DOHH2 (cell line): Measurements from ENCODE around the gene COL2A1.

Source experiments
- H3F3A ChIP-seq: fragments of 200-600 bp; sonication (generic), shearing (Covaris generic); 2 replicates; pipeline ENCODE4 v1.6.0; 2016; ENCODE audit warnings: antibody characterized with exemption, mild to moderate bottlenecking; ENCODE audit not compliant: control insufficient read depth, insufficient read depth
- H3K27ac ChIP-seq: fragments of 200-600 bp; sonication (generic); 2 replicates; pipeline ENCODE4 v1.5.1; 2014; ENCODE audit warnings: low read depth, mild to moderate bottlenecking, low read length, moderate library complexity
- H3K27me3 ChIP-seq: fragments of 200-600 bp; sonication (generic); 2 replicates; pipeline ENCODE4 v1.6.1; 2014; ENCODE audit warnings: mild to moderate bottlenecking, low read length, mixed read lengths; ENCODE audit not compliant: control insufficient read depth
- H3K36me3 ChIP-seq: fragments of 200-600 bp; sonication (generic); 2 replicates; pipeline ENCODE4 v1.6.1; 2014; ENCODE audit warnings: mild to moderate bottlenecking, low read length, moderate library complexity, mixed read lengths; ENCODE audit not compliant: control insufficient read depth
- H3K4me1 ChIP-seq: fragments of 200-600 bp; sonication (generic); 2 replicates; pipeline ENCODE4 v1.6.1; 2014; ENCODE audit warnings: mild to moderate bottlenecking, low read length, mixed read lengths; ENCODE audit not compliant: control insufficient read depth
- H3K4me2 ChIP-seq: fragments of 200-600 bp; sonication (generic); 2 replicates; pipeline ENCODE4 v1.6.0; 2014; ENCODE audit warnings: mild to moderate bottlenecking, low read length, moderate library complexity
- H3K4me3 ChIP-seq: fragments of 200-600 bp; sonication (generic); 2 replicates; pipeline ENCODE4 v1.5.1; 2014; ENCODE audit warnings: mild to moderate bottlenecking, low read length, mixed read lengths
- H3K79me2 ChIP-seq: fragments of 200-600 bp; sonication (generic); 2 replicates; pipeline ENCODE4 v1.6.1; 2014; ENCODE audit warnings: mild to moderate bottlenecking, low read length, mixed read lengths; ENCODE audit not compliant: control insufficient read depth
- H3K9me2 ChIP-seq: fragments of 200-600 bp; sonication (generic); replicated peaks from 2 replicates; pipeline ENCODE4 v1.6.1; 2014; ENCODE audit warnings: mild to moderate bottlenecking, low read length, mixed read lengths; ENCODE audit not compliant: control insufficient read depth
- H3K9me3 ChIP-seq: fragments of 200-600 bp; sonication (generic); 2 replicates; pipeline ENCODE4 v1.6.1; 2014; ENCODE audit warnings: antibody characterized with exemption, low read length, mixed read lengths; ENCODE audit not compliant: control insufficient read depth, insufficient read depth
- H4K20me1 ChIP-seq: fragments of 200-600 bp; sonication (generic); 2 replicates; pipeline ENCODE4 v1.6.0; 2014; ENCODE audit warnings: low read depth, mild to moderate bottlenecking, antibody characterized with exemption, low read length, moderate library complexity; ENCODE audit not compliant: control insufficient read depth, insufficient read depth
- CTCF ChIP-seq: fragments of 200-600 bp; sonication (generic); IDR thresholded peaks from one replicate; pipeline ENCODE4 v1.5.1; 2014; ENCODE audit warnings: antibody characterized with exemption, mild to moderate bottlenecking, low read depth, low read length; ENCODE audit not compliant: poor library complexity, severe bottlenecking
- EZH2phosphoT487 ChIP-seq: fragments of 200-600 bp; sonication (generic); IDR thresholded peaks from 2 replicates; pipeline ENCODE4 v1.6.1; 2017; ENCODE audit warnings: borderline replicate concordance, mild to moderate bottlenecking, antibody characterized with exemption, low read length, moderate library complexity, mixed read lengths

Gene COL2A1

DNA sequence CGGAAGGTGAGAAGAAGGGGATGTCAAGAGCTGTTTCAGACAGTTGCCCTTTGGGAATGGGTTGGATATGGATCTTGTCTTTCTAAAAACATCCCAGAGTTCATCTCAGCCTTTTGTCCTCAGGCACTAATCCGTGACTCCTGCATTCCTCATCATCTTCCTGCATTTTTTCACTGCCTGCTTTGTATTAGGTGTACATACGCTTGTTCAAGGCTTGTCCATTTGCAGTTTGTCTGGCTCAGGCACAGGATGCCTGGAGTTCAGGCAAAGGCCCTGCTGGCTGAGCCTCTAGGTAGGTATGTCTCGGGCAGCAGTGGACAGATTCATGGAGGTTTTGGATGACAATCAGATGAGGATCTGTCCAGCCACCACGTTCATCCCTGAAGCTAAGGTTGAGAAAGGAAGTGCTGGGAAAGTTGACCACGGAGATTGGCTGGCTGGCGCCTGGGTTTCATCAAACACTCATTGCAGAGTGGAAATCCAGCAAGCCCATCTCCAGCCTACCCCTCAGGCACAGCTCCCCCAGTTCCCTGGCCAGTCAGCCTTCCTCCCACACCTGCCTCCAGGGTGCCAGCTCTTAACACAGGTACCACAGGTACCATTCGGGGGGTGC lies 53.3 kb downstream of the COL2A1 start:
- Histone ChIP-seq H3K27ac (no peak overlapping the region), H3K4me3 (no peak overlapping the region), H4K20me1 (no peaks in the 10 kb centered on the region), H3F3A (no peaks in the 10 kb centered on the region), H3K9me2 (no peaks in the 10 kb centered on the region), H3K27me3 (peaks cover 5% of the 10 kb centered on the region; the same call in 1 of the 2 replicates), H3K4me2 (no peak overlapping the region), H3K79me2 (no peaks in the 10 kb centered on the region), H3K36me3 (no peaks in the 10 kb centered on the region), H3K4me1 (no peaks in the 10 kb centered on the region), H3K9me3 (no peaks in the 10 kb centered on the region)
- TF ChIP-seq EZH2phosphoT487 (no peak), CTCF (no peak)

- Histone ChIP-seq H3K9me2 (no peaks in the 10 kb centered on the region), H3K36me3 (no peaks in the 10 kb centered on the region), H3K9me3 (no peaks in the 10 kb centered on the region), H3K4me1 (no peaks in the 10 kb centered on the region), H3K27ac (no peak overlapping the region), H4K20me1 (no peaks in the 10 kb centered on the region), H3F3A (no peaks in the 10 kb centered on the region), H3K27me3 (peaks cover 5% of the 10 kb centered on the region; the same call in 1 of the 2 replicates), H3K4me3 (no peak overlapping the region), H3K79me2 (no peaks in the 10 kb centered on the region), H3K4me2 (no peak overlapping the region)
- TF ChIP-seq CTCF (peak; percentile 92), EZH2phosphoT487 (no peak)
Observed at GRCh38 chr12:47949441-47950341, 54.6 kb downstream of the COL2A1 start.

DNA sequence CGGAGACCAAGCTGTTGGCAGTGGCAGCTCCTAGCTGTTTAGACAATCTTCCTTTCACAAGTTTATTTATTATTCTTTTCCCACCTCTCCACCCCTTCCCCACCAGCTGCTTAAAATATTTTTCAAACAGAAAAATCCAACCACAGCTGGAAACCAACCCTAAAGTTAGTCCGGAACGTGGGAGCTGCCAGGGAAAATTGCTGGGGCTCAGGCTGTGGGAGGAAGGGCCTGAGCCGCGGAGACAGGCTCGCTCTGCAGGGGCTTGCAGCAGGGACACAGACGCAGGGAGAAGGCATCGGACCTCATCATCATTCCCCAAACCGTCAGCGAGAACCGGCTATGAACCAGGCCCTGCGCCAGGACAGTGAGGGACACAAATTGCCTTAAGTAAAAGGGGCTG lies 56.9 kb downstream of the COL2A1 start:
- no peaks in the 10 kb centered on the region for H3K79me2 ChIP-seq
- no peaks in the 10 kb centered on the region for H4K20me1 ChIP-seq
- no peak overlapping the region for H3K4me3 ChIP-seq
- no peaks in the 10 kb centered on the region for H3K9me2 ChIP-seq
- no peaks in the 10 kb centered on the region for H3F3A ChIP-seq
- H3K27me3 ChIP-seq = peaks cover 7% of the 10 kb centered on the region; the same call in 1 of the 2 replicates
- H3K9me3 ChIP-seq = no peaks in the 10 kb centered on the region
- H3K4me2 ChIP-seq = no peak overlapping the region
- TF ChIP-seq CTCF (no peak), EZH2phosphoT487 (no peak)
- no peaks in the 10 kb centered on the region for H3K36me3 ChIP-seq
- H3K27ac ChIP-seq = no peak overlapping the region
- H3K4me1 ChIP-seq = no peaks in the 10 kb centered on the region
